OCI-M1 (cell line): ENCODE data around the gene DMRT1.
A peak's percentile ranks its signal among the peaks of the same experiment; 100 is the strongest.
"Not testable (repeated sequence)": the region's sequence is repeated elsewhere in the genome, so short reads cannot be mapped to it uniquely, and the experiment has no call there.

Experiments
- DNase-seq: peaks from one replicate; lab custom pipeline; 2025; lab: John Stamatoyannopoulos, UW

Gene DMRT1

DNA sequence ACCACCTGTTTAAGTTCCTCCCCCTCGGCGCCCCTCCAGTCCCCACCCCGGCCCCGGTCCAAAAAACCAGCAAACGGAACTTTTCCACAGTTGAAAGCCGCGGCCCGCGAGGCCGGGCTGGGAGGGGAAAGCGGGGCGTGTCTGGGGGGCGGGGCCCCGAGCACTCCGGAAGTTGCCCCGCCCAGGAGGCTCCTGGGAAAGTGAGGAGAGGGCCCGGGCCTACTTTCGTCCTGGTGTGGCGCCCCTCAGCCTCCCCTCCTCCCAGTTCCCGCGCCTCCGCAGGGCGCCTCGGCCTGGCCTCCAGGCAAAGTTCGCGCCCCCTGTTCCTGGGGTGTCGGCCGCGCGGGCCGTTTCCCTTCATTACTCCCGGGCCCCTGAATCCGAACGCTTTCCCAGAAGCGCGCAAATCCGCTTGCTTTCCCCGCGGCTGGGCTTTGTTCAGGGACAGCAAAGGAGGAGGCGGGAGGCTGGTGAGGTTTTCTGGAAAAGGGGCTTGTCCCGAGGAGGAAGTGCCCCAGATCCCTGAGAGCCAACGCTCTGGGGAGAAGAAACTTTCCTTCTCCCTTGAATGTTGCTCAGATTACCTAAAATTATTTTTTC is 130.5 kb downstream of the DMRT1 start:
- DNase-seq = no peak

DNA sequence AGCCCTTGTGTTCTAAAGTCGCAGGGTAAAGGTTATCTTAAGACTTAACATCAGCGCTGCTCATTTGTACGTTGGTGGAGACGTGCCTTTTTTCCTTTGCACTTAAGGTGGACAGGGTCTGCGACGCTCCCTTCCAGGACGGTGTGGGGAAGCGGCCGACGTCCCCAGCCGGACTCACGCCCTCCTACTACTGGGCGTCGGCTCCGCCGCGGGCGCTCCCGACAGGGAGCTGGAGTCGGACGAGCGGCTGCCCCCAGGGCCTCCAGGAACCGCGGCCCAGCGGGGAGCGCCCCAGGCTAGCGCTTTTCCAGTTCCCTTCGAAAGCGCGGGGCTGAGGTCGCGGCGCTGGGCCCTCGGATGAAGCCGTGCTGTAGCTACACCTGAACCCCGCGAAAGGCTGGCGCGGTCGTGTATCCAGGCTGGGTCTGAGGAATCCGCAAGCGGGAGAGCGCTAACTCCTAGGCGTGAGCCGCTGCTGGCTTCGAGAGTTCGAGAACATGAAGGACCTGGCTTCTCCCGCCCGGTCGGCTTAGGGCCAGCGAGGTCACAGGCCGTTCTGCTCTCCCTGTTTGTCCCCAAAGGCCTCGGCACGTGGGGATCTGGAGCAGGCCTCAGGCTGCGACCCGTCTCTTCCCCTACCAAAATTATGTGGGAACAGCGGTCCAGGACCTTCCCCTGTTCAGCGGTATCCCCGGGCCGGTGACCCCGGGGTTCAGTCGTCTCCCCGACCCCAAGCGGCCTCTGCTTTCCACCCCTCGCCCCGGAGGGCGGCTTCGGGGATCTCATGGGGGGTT is 131.2 kb downstream of the DMRT1 start:
- no peak for DNase-seq

DNA sequence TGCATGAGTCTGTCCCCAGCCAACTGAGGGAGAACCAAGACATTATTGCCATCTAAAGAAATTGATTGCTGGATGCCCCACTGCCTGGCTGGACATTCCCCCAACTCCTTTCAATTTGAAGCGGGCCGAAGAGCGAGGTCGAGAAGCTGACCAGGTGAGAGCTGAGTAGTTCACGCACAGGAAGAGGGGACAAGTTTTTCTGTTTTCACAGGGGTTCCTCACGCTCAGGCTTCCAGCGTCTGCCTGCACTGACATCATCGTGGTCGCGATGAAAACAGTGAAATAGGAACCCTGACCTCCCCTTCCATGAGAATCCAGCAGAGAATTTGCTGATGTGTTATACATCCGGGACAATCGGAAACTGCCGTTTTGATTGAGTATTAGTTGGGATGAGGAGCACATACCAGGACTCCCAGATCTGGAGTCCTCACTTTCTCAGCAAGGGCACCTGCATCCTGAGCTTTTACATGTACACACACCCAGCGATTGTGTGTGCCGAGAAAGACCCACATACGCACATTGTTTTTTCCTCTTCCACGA is 131.9 kb downstream of the DMRT1 start:
- no peak for DNase-seq

DNA sequence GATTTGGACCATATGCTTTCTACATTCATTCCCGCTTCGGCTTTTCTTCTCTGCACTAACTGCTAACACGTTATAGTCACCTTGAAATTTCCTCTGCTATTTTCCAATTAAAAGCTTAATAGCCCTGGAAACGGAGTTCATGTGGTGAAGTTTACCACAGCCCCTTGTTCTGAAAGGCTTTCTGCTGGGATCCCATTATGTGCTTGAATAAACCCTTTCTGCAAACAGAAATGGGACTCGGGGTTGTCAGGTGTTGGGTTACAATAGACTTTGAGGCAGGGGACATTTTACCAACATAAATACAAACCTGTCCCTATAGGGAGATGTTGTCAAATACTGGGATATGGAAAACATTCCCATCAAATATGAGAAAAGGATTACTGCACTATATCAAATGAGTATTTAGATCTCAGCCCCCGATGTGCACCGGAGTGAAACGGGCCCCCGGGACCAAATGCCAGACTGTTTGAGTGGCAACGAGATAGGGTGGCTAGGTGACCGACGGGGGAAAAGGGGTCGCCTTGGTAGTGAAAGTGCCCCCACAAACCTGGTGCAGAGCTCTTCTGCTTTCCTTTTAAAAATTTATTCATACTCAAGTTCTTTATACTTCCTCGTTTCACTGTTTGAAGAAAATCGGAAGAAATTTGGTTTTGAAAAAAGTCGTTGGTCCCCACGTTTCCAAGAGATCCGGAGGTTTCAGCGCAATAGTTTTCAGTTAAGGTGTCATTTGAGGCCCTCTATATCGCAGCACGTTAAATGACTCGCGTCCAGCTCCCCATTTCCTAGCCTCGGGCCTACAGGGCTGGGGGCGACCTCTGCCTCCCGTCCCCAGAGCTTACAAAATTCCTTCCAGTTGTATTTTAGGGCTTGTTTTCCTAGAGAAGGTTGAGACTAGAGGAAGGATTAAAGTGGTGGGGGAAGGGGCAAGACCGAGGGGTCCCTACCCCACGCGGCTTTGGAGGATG is 132.8 kb downstream of the DMRT1 start:
- no peak for DNase-seq

DNA sequence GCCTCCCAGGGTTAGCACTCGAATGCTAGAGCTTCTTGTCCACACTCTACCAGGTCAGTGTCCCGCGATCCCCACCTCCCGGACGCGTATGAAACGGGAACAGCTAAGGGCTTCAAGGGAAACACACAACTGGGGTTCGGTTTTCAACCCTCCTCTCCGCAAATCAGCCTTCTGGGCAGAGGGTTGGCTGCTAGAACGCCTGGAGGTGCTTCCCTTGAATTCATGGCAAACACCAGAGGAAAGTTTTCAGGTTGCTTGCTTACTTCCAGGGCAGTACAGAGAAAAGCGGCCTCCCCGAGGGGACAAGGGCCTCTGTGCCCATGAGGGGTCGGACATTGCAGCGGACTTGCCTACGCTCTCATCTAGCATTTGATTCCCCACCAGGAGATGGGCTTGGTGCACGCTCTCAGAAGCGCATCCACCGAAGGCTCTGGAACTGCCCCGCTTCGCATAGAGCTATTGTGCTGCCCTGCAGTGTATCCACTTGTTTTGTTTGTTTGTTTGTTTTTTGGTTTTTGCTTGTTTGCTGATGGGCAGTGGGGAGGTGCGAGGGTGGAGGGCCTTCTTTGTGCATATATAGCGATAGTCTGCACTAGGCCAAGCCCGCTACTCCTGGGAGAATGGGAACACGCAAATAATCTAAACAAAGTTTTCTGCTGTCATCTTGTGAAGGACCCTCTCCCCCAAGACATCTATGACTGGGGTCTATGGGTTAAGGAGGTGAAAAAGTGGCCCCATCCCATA is 133.7 kb downstream of the DMRT1 start:
- DNase-seq = no peak

DNA sequence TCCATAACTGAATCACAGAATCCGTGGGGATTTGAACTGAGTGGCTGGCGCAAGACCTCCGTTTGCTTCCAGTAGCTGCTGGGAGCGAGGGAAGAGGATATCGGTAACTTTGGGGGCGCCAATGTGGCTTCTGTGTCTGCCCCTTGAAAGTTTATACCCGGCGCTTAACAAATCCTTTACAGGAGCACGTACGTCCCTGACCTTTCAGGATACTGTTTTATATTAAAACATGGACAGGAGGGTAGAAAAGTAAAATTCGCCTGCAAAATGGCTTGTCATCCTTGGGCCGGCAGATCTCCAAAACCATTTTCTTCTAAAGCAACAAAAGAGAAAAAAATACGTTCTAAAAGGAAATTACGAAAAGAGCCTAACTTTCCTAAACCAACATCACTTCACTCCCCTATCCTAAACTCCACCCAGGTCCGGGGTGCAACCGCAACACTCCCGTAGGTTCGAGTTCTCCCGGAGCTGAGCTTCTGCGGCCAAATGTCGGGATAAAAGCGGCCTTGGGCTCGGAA is 134.3 kb downstream of the DMRT1 start:
- no peak for DNase-seq

DNA sequence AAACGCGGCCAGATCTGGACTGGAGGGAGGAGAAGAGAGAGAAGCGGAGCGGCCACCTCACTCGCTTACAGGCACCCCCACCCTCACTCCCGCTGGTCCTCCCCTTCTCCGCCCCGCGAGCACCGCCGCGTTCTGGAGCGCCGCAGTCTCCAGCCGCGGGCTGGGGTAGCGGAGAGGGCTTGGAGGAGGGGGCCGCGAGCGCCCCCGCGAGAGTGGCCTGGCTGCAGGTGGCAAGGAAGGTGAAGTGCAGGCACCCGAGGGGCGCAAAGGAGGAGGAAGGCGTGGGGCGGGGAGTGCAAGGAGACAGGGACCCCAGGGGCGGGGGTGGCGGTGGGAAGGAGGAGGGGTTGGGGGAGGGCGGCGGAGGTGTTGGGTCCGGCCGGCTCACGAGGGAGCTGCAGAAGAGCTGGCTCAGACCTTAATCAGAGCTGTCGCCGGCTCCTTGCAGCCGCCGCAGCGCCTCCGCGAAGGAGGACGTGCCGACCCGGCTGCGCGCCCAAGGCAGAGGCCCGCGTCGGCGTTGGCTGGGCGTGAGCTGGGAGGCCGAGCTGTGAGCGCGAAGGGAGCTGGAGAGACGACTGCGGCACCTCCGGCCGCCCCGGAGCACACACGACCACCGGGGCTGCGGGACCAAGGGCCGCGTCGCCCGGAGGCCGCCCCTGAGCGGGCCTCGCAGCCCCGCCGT is 134.9 kb downstream of the DMRT1 start, which contains the start of gene DMRT3:
DMRT3 (plus strand) TSS at position 398 of the 685 bp plus-strand sequence. CDS start 347 bp downstream, outside the sequence.
- no peak for DNase-seq

DNA sequence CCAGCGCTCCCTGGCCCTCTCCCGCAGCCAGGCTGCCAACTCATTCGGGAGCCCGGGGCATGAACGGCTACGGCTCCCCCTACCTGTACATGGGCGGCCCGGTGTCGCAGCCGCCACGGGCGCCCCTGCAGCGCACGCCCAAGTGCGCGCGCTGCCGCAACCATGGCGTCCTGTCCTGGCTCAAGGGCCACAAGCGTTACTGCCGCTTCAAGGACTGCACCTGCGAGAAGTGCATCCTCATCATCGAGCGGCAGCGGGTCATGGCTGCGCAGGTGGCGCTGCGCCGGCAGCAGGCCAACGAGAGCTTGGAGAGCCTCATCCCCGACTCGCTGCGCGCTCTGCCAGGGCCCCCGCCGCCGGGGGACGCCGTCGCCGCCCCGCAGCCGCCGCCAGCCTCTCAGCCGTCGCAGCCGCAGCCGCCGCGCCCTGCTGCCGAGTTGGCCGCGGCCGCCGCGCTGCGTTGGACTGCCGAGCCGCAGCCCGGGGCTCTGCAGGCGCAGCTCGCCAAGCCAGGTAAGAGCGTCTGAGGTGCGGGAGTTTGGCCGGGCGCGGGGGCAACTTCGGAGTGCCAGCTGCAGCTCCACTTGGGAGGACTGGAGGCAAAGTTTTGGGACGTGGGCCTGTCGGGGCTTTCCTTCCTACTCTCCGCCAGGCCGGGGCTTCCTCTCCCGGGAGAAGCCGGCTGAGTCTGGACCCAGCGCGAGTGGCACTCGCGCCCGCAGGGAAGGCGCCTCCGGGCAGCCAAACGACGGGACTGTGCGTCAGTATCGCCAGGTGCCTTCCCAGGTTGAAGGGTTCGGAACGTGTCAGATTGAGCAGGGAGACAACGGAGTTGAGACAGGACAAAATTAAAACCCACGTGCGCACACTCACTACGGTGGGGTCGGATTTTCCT is 135.7 kb downstream of the DMRT1 start:
- DNase-seq = no peak

DNA sequence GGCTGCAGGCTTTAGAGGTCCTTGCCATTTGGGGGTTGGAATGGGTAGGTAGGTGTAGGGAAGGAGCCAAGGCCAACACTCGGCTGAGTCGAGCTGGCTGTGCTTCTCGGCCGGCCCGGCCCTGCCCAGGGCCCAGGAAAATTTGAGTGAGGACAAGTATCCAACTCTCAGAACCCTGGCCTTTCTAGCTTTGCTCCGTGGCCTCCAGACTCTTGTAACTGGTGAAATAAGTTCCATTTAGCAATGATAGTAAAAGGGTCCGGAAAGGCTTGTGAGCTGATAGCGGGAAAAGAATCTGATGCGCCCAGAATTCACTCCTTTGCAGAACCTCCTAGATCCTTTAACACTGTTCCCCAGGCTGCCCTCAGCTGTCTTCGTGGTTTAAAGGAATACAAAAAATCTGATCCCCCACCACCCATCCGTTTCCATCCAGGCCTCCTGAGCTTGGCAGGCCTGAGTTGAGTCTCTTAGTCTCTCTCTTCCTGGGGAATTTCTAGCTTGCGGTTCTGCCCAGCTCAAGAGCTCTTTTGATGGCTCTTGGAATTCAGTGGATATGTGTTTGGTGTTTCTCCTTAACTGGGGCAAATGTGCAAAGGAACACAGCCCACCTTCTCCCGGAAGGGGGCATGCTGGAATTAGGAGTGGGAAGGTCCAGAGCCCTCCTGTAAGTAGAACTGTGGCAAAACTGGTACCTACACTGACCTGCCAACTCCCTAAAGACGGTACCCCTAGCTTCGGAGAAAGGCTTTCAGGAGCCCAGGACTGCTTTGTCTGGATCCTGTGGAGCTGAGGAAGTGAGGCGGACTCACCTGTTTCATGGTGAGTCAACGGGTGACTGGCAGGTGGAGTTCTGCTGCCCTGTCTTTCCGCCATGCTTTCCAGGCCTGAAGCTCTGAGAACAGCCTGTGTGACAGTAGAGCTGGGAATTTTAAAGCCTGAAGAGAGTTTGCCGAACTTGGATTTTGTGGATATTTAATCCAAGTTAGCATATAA is 136.6 kb downstream of the DMRT1 start:
- no peak for DNase-seq

DNA sequence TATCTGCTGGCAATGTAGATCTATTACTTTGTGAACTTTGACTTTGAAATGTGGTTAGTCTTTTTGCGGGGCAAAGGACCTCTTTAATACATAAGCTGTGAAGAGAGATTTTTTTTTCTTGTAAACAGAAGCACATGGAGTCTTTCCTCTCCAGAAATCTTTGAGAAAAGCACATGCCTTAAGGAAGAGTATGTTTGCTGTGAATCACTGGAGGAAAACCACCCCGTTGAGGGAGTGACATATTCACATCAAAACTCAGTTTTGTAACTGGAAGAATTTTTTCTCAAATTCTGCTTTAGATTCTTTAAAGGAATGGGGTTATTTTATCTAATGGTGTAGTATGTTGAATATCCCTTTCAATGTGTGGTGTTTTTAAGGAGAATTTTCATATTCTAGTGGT is 138.5 kb downstream of the DMRT1 start:
- DNase-seq = no peak

DNA sequence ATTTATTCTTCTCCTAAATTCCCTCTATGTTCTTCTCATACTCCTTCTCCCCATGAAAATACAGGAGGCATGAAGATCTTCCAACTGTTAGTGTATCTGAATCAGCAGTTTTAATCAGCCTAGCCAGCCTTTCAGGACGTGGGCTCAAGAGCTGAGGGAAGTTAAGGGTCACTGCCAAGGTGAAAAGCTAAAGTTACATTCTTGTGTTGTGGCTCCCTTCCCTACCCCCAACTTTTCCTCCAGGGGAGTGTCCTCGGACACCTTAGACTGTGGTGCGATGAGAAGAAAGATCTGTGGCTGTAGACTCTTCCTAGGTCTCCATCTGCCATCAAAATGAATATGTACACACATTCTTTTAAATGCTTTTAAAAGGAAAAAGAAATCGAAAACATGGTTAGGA is 139.1 kb downstream of the DMRT1 start:
- DNase-seq = no peak

DNA sequence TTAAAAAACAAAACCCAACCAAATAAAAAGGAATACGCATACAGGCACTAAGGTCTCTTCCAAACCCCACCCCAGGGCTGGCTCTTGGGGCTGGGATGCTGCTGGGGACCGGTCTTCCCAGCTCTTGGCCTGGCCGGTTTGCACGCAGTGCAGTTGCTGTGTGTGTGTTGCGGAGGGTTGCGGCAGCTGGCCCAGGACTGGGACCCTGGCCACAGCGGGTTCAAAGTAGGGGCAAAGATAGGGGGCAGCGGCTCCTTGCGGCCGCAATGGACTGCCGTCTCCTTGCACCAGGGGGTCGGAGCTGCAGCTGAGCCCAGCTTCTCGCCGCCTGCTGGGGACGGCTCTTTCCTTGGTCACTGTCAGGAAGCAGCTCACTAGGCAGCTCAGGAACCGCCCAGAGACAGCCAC is 140.0 kb downstream of the DMRT1 start:
- no peak for DNase-seq

DNA sequence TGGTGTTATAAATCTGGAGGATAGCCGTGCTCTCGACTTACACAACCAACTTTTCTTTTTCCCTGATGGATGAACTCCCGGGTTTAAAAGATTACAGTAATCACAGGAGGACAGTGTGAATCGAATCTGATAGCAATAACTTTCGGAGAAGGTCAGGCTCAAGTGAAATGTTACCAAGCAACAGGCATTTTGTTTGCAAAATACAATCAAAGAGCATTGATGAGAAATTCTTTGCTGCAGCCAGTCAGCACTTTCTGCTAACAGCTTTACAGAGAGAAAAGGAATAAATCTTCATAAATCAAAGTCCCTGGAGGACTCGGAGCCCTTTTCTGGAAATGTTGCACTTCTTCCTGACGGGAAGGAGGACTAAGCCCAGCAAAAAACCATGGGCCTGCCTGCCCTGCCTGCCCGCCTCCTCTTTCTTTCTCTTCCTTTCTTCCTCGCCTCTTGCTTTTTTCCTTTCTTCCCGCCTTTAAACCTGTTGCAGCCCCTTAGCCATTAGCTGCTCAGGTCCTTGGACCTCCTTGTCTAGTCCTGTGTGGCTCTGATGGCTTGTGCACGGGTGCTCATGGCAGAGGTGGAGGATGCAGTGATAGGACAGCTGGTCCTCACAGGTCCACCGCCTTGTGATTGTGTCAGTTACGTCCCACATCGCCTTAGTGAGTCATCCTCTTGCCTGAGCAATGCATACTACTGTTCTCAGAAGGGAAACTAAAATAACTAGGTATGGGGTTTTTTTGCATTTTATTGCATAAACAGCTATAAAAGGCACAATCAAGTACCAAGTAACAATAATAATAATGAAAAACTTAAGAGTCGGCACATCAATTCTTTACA is 141.1 kb downstream of the DMRT1 start:
- no peak for DNase-seq

DNA sequence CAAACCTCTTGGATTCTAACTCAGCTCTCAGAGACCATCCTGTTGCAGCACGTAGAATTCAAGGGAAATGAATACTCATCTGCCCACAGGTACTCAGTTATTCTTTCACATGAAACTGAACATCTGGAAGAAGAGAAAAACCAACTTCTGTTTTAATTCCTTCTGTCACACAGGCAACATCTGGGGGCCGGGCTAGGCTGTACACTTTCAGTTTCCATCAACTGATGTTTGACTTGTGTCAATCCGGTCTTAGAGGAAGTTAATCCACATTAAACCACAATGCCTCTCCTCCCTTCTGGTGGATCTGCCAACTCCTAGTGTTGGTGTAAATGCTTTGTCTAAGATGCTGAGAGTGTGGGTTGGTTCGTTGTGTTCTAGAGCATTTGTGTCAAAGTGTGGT is 152.5 kb downstream of the DMRT1 start:
- peak; percentile 45 for DNase-seq

DNA sequence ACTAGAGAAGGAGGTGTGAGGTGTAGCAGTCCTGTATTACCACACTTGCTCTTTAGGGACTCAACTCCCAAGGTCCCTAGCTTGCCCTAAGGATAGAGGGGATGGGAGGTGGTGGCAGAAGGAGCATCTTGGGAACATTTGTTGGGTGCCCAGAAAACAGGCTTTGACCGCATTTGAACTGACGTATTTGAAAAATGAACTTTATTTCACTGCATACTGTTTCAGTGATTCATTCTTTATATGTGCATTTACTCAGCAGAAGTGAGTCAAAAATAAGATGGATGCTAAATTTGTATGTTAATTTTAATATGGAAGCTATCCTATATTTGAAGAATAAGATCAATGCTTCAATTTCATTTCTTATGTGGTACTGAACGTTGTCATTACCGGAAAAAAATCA is 153.7 kb downstream of the DMRT1 start:
- DNase-seq = no peak

DNA sequence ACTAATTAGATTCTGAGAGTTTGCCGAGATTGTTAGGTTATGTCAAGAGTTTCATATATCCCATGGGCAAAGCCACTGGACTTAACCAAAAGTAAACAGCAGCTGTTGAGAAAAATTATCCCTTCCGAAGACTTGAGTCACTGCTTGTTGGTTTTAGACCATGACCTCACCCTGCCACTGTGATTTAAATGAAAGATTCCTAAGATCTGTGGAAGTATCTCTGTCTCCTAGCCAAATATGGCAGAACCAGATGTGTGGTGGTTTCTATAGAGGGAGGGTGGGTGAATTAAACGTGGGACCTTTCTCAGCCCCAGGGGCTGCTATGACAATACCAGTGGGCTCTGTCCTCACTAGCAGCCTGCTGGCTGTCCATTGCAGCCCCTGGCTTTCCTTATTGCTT is 154.3 kb downstream of the DMRT1 start:
- DNase-seq = no peak

DNA sequence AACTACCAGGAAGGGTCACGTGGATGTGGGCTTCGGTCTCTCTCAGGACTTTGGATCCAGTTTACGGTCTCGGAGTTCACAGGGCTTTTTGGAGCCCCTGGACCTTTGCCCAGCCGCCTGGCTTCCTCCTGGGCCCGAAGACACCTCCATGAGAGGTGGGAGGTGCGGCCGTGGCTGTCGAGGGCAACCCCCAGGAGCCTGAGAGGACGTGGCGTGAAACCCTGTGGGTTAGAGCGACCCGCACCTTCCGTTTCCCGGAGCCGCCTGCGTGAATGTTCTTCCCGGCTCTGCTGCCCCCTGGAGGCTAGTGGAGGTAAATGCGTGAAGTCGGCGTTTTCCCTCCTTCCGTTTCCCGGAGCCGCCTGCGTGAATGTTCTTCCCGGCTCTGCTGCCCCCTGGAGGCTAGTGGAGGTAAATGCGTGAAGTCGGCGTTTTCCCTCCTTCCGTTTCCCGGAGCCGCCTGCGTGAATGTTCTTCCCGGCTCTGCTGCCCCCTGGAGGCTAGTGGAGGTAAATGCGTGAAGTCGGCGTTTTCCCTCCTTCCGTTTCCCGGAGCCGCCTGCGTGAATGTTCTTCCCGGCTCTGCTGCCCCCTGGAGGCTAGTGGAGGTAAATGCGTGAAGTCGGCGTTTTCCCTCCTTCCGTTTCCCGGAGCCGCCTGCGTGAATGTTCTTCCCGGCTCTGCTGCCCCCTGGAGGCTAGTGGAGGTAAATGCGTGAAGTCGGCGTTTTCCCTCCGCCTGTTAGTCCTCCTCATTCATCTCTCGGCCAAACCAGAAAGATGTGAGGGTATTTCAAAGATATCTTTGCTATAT is 157.0 kb downstream of the DMRT1 start:
- not testable (repeated sequence) for DNase-seq
